ENCODE data around the gene C14orf132.

Gene C14orf132

GRCh38 chr14:96079066-96079465, 39.9 kb downstream of the C14orf132 start:
- Histone ChIP-seq H3K9ac (ENCODE audit: low read length) (no peak overlapping the region), H3K79me1 (ENCODE audit: low read length) (peaks cover 1% of the 10 kb centered on the region), H3K56ac (ENCODE audit: low read length) (no peak overlapping the region), H3K79me2 (ENCODE audit: control insufficient read depth, insufficient read depth, low read length) (no peaks in the 10 kb centered on the region), H2BK5ac (ENCODE audit: low read length) (no peak overlapping the region), H3K23ac (ENCODE audit: low read length) (no peak overlapping the region), H3K18ac (ENCODE audit: low read length) (no peak overlapping the region), H4K8ac (ENCODE audit: low read depth, low read length) (no peak overlapping the region), H3K4me1 (ENCODE audit: control insufficient read depth, low read depth, low read length) (no peaks in the 10 kb centered on the region), H3K4ac (ENCODE audit: low read depth, low read length) (no peak overlapping the region), H2BK15ac (replicated peaks; ENCODE audit: low read depth) (no peak overlapping the region), H2AK5ac (ENCODE audit: low read length) (no peak overlapping the region), H3K27me3 (ENCODE audit: insufficient read depth, low read length, poor library complexity) (no peaks in the 10 kb centered on the region), H3K4me3 (ENCODE audit: low read length) (no peak overlapping the region), H3K4me2 (ENCODE audit: low read length) (no peak overlapping the region), H2BK120ac (ENCODE audit: low read depth, low read length) (no peak overlapping the region), H4K5ac (ENCODE audit: low read length) (no peak overlapping the region), H3K27ac (ENCODE audit: low read depth, low read length) (no peak overlapping the region), H3K36me3 (ENCODE audit: control insufficient read depth, insufficient read depth, low read length) (no peaks in the 10 kb centered on the region)
- DNase-seq = peak; percentile 32
- WGBS (ENCODE audit: extremely low coverage, insufficient coverage, low lambda C conversion rate) = no CpG with 5 or more reads among the region's 8 CpGs

- Histone ChIP-seq H3K4me1 (ENCODE audit: control insufficient read depth, low read depth, low read length) (no peaks in the 10 kb centered on the region), H3K4ac (ENCODE audit: low read depth, low read length) (no peak overlapping the region), H4K8ac (ENCODE audit: low read depth, low read length) (no peak overlapping the region), H3K79me2 (ENCODE audit: control insufficient read depth, insufficient read depth, low read length) (no peaks in the 10 kb centered on the region), H3K56ac (ENCODE audit: low read length) (no peak overlapping the region), H2BK15ac (replicated peaks; ENCODE audit: low read depth) (no peak overlapping the region), H3K36me3 (ENCODE audit: control insufficient read depth, insufficient read depth, low read length) (no peaks in the 10 kb centered on the region), H3K4me3 (ENCODE audit: low read length) (no peak overlapping the region), H2BK120ac (ENCODE audit: low read depth, low read length) (no peak overlapping the region), H3K27me3 (ENCODE audit: insufficient read depth, low read length, poor library complexity) (no peaks in the 10 kb centered on the region), H3K4me2 (ENCODE audit: low read length) (no peak overlapping the region), H3K79me1 (ENCODE audit: low read length) (peaks cover 1% of the 10 kb centered on the region), H2BK5ac (ENCODE audit: low read length) (no peak overlapping the region), H3K9ac (ENCODE audit: low read length) (no peak overlapping the region), H2AK5ac (ENCODE audit: low read length) (no peak overlapping the region), H3K18ac (ENCODE audit: low read length) (no peak overlapping the region), H4K5ac (ENCODE audit: low read length) (no peak overlapping the region), H3K27ac (ENCODE audit: low read depth, low read length) (no peak overlapping the region), H3K23ac (ENCODE audit: low read length) (no peak overlapping the region)
- no CpG with 5 or more reads among the region's 10 CpGs for WGBS (ENCODE audit: extremely low coverage, insufficient coverage, low lambda C conversion rate)
- no peak for DNase-seq
These were observed 41.4 kb downstream of the C14orf132 start for GRCh38 chr14:96080571-96080970.

- no peak overlapping the region for H3K4me3 ChIP-seq (ENCODE audit: low read length)
- H3K36me3 ChIP-seq (ENCODE audit: control insufficient read depth, insufficient read depth, low read length) = no peaks in the 10 kb centered on the region
- no peak overlapping the region for H2BK15ac ChIP-seq (replicated peaks; ENCODE audit: low read depth)
- no peaks in the 10 kb centered on the region for H3K79me2 ChIP-seq (ENCODE audit: control insufficient read depth, insufficient read depth, low read length)
- no peak overlapping the region for H4K8ac ChIP-seq (ENCODE audit: low read depth, low read length)
- H3K56ac ChIP-seq (ENCODE audit: low read length) = no peak overlapping the region
- peaks cover 1% of the 10 kb centered on the region for H3K79me1 ChIP-seq (ENCODE audit: low read length)
- no peak overlapping the region for H4K5ac ChIP-seq (ENCODE audit: low read length)
- H3K4ac ChIP-seq (ENCODE audit: low read depth, low read length) = no peak overlapping the region
- H3K18ac ChIP-seq (ENCODE audit: low read length) = no peak overlapping the region
- H3K23ac ChIP-seq (ENCODE audit: low read length) = no peak overlapping the region
- no peak for DNase-seq
- no peak overlapping the region for H2BK5ac ChIP-seq (ENCODE audit: low read length)
- H3K9ac ChIP-seq (ENCODE audit: low read length) = no peak overlapping the region
- H3K4me2 ChIP-seq (ENCODE audit: low read length) = no peak overlapping the region
- WGBS (ENCODE audit: extremely low coverage, insufficient coverage, low lambda C conversion rate) = no CpG with 5 or more reads among the region's 6 CpGs
- H3K4me1 ChIP-seq (ENCODE audit: control insufficient read depth, low read depth, low read length) = no peaks in the 10 kb centered on the region
- H3K27me3 ChIP-seq (ENCODE audit: insufficient read depth, low read length, poor library complexity) = no peaks in the 10 kb centered on the region
- no peak overlapping the region for H2BK120ac ChIP-seq (ENCODE audit: low read depth, low read length)
- H3K27ac ChIP-seq (ENCODE audit: low read depth, low read length) = no peak overlapping the region
- no peak overlapping the region for H2AK5ac ChIP-seq (ENCODE audit: low read length)
These were observed 42.1 kb downstream of the C14orf132 start for GRCh38 chr14:96081224-96081623.

DNA sequence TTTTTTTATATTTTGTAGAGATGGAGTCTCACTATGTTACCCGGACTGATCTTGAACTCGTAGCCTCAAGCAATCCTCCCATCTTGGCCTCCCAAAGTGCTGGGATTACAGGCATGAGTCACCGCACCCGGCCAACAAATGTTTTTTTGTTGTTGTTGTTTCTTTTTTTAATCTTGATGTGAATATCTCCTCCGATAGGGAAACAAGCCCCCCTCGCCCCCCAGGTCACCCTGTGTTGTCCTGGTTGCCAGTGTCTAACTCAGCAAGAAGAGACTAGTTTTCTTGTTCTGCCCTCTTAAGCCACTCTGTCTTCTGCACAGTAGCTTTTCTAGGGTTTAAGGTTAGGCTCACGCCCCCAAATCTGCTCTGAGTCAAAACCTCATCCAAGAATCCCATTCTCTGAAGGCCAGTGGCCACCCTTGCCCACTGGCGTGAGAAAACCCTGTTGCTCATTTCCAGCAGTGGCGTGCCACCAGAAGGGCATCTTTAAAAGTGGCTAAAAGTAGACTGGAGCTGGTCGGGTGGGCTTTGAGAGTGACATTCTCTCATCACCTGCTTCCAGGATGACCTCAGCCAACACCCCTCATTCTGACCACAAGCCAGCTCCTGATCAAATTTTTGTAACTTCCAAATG, 42.7 kb downstream of the C14orf132 start:
- DNase-seq = no peak
- Histone ChIP-seq H3K36me3 (ENCODE audit: control insufficient read depth, insufficient read depth, low read length) (no peaks in the 10 kb centered on the region), H2BK15ac (replicated peaks; ENCODE audit: low read depth) (no peak overlapping the region), H2BK120ac (ENCODE audit: low read depth, low read length) (no peak overlapping the region), H4K5ac (ENCODE audit: low read length) (no peak overlapping the region), H2AK5ac (ENCODE audit: low read length) (no peak overlapping the region), H3K56ac (ENCODE audit: low read length) (no peak overlapping the region), H3K79me1 (ENCODE audit: low read length) (peaks cover 1% of the 10 kb centered on the region), H3K79me2 (ENCODE audit: control insufficient read depth, insufficient read depth, low read length) (no peaks in the 10 kb centered on the region), H3K4ac (ENCODE audit: low read depth, low read length) (no peak overlapping the region), H2BK5ac (ENCODE audit: low read length) (no peak overlapping the region), H3K27ac (ENCODE audit: low read depth, low read length) (no peak overlapping the region), H4K8ac (ENCODE audit: low read depth, low read length) (no peak overlapping the region), H3K4me1 (ENCODE audit: control insufficient read depth, low read depth, low read length) (no peaks in the 10 kb centered on the region), H3K27me3 (ENCODE audit: insufficient read depth, low read length, poor library complexity) (no peaks in the 10 kb centered on the region), H3K18ac (ENCODE audit: low read length) (no peak overlapping the region), H3K4me2 (ENCODE audit: low read length) (no peak overlapping the region), H3K4me3 (ENCODE audit: low read length) (no peak overlapping the region), H3K23ac (ENCODE audit: low read length) (no peak overlapping the region), H3K9ac (ENCODE audit: low read length) (no peak overlapping the region)
- WGBS (ENCODE audit: extremely low coverage, insufficient coverage, low lambda C conversion rate) = no CpG with 5 or more reads among the region's 10 CpGs

GRCh38 chr14:96082420-96083300, 43.5 kb downstream of the C14orf132 start:
- Histone ChIP-seq H2BK120ac (ENCODE audit: low read depth, low read length) (no peak overlapping the region), H3K27ac (ENCODE audit: low read depth, low read length) (no peak overlapping the region), H3K4me2 (ENCODE audit: low read length) (no peak overlapping the region), H3K23ac (ENCODE audit: low read length) (no peak overlapping the region), H3K79me2 (ENCODE audit: control insufficient read depth, insufficient read depth, low read length) (no peaks in the 10 kb centered on the region), H3K18ac (ENCODE audit: low read length) (no peak overlapping the region), H2BK15ac (replicated peaks; ENCODE audit: low read depth) (no peak overlapping the region), H3K4me1 (ENCODE audit: control insufficient read depth, low read depth, low read length) (no peaks in the 10 kb centered on the region), H3K36me3 (ENCODE audit: control insufficient read depth, insufficient read depth, low read length) (peaks cover 1% of the 10 kb centered on the region), H3K27me3 (ENCODE audit: insufficient read depth, low read length, poor library complexity) (no peaks in the 10 kb centered on the region), H3K4ac (ENCODE audit: low read depth, low read length) (no peak overlapping the region), H3K4me3 (ENCODE audit: low read length) (no peak overlapping the region), H4K8ac (ENCODE audit: low read depth, low read length) (no peak overlapping the region), H3K56ac (ENCODE audit: low read length) (no peak overlapping the region), H2BK5ac (ENCODE audit: low read length) (no peak overlapping the region), H2AK5ac (ENCODE audit: low read length) (no peak overlapping the region), H3K79me1 (ENCODE audit: low read length) (peaks cover 1% of the 10 kb centered on the region), H3K9ac (ENCODE audit: low read length) (no peak overlapping the region), H4K5ac (ENCODE audit: low read length) (no peak overlapping the region)
- no peak for DNase-seq
- no CpG with 5 or more reads among the region's 11 CpGs for WGBS (ENCODE audit: extremely low coverage, insufficient coverage, low lambda C conversion rate)

All from mesendoderm (in vitro differentiated cells).